ENCODE measurements around the gene ADGRL1. TPM values are rescaled to one million over a fixed set of nuclear protein-coding genes. Genes with fewer than 3 reads are reported as not detected.

The ADGRL1 gene
- total RNA-seq, 1 donor from 2014 or later: 55.3 TPM

- Mint-ChIP-seq H3K36me3 (ENCODE audit: insufficient read depth) (no peaks in the 10 kb centered on the region), H3K4me1 (ENCODE audit: low read depth) (peaks cover 12% of the 10 kb centered on the region), H3K27me3 (no peaks in the 10 kb centered on the region), H3K27ac (no peak overlapping the region), H3K4me3 (ENCODE audit: low read depth) (peak overlapping the region; percentile 72), H3K9me3 (ENCODE audit: low read depth) (no peaks in the 10 kb centered on the region)
- no peak for DNase-seq (ENCODE audit: low spot score, unreplicated experiment)
- no peak for TF ChIP-seq CTCF (IDR thresholded peaks at IDR 0.05; ENCODE audit: unreplicated experiment)
Observed at GRCh38 chr19:14135355-14135754, 70.6 kb downstream of the ADGRL1 start.

GRCh38 chr19:14127929-14128509, 78.0 kb downstream of the ADGRL1 start:
- Mint-ChIP-seq H3K36me3 (ENCODE audit: insufficient read depth) (peaks cover 1% of the 10 kb centered on the region), H3K27me3 (no peaks in the 10 kb centered on the region), H3K4me3 (ENCODE audit: low read depth) (no peak overlapping the region), H3K27ac (no peak overlapping the region), H3K9me3 (ENCODE audit: low read depth) (no peaks in the 10 kb centered on the region), H3K4me1 (ENCODE audit: low read depth) (no peaks in the 10 kb centered on the region)
- no peak for DNase-seq (ENCODE audit: low spot score, unreplicated experiment)
- no peak for TF ChIP-seq CTCF (IDR thresholded peaks at IDR 0.05; ENCODE audit: unreplicated experiment)

- no peak overlapping the region for H3K27ac Mint-ChIP-seq
Observed at GRCh38 chr19:14127176-14127575, 78.8 kb downstream of the ADGRL1 start.

GRCh38 chr19:14122924-14123323, 83.0 kb downstream of the ADGRL1 start:
- Mint-ChIP-seq H3K36me3 (ENCODE audit: insufficient read depth) (peaks cover 2% of the 10 kb centered on the region), H3K27me3 (no peaks in the 10 kb centered on the region), H3K9me3 (ENCODE audit: low read depth) (no peaks in the 10 kb centered on the region), H3K27ac (no peak overlapping the region), H3K4me3 (ENCODE audit: low read depth) (no peak overlapping the region), H3K4me1 (ENCODE audit: low read depth) (peaks cover 15% of the 10 kb centered on the region)
- DNase-seq (ENCODE audit: low spot score, unreplicated experiment): no peak
- no peak for TF ChIP-seq CTCF (IDR thresholded peaks at IDR 0.05; ENCODE audit: unreplicated experiment)

More at GRCh38 chr19:14127176-14127575, 78.8 kb downstream of the ADGRL1 start:
- Mint-ChIP-seq H3K4me3 (ENCODE audit: low read depth) (no peak overlapping the region), H3K27me3 (no peaks in the 10 kb centered on the region), H3K9me3 (ENCODE audit: low read depth) (no peaks in the 10 kb centered on the region), H3K36me3 (ENCODE audit: insufficient read depth) (peaks cover 2% of the 10 kb centered on the region), H3K4me1 (ENCODE audit: low read depth) (no peaks in the 10 kb centered on the region)
- no peak for DNase-seq (ENCODE audit: low spot score, unreplicated experiment)
- no peak for TF ChIP-seq CTCF (IDR thresholded peaks at IDR 0.05; ENCODE audit: unreplicated experiment)

GRCh38 chr19:14120497-14120780, 85.5 kb downstream of the ADGRL1 start:
- DNase-seq (ENCODE audit: low spot score, unreplicated experiment): no peak
- Mint-ChIP-seq H3K4me3 (ENCODE audit: low read depth) (no peak overlapping the region), H3K27me3 (no peaks in the 10 kb centered on the region), H3K9me3 (ENCODE audit: low read depth) (no peaks in the 10 kb centered on the region), H3K27ac (no peak overlapping the region), H3K36me3 (ENCODE audit: insufficient read depth) (peaks cover 2% of the 10 kb centered on the region), H3K4me1 (ENCODE audit: low read depth) (peaks cover 26% of the 10 kb centered on the region)
- TF ChIP-seq CTCF (IDR thresholded peaks at IDR 0.05; ENCODE audit: unreplicated experiment): no peak

All from progenitor cell of endocrine pancreas (in vitro differentiated cells).